ENCODE measurements around the gene TTC39A.
"Not testable (repeated sequence)": the region's sequence is repeated elsewhere in the genome, so short reads cannot be mapped to it uniquely, and the experiment has no call there.

Gene TTC39A

DNA sequence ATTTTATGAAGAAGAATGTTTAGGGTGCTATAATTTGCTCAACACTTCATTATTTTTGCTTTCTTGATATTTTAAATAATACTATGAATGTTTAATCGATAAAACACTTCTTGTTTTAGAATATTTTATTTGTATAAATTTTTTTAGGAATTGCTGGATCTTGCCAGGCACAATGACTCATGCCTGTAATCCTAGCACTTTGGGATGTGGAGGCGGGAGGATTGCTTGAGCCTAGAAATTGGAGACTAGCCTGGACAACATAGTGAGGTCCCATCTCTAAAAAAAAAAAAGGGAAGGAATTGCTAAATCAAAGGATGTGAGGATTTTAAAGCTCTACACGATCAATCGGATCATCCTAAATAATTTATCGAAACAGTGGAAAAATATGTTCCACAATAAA is 76.7 kb downstream of the TTC39A start:
- TF ChIP-seq, protein P1, sequence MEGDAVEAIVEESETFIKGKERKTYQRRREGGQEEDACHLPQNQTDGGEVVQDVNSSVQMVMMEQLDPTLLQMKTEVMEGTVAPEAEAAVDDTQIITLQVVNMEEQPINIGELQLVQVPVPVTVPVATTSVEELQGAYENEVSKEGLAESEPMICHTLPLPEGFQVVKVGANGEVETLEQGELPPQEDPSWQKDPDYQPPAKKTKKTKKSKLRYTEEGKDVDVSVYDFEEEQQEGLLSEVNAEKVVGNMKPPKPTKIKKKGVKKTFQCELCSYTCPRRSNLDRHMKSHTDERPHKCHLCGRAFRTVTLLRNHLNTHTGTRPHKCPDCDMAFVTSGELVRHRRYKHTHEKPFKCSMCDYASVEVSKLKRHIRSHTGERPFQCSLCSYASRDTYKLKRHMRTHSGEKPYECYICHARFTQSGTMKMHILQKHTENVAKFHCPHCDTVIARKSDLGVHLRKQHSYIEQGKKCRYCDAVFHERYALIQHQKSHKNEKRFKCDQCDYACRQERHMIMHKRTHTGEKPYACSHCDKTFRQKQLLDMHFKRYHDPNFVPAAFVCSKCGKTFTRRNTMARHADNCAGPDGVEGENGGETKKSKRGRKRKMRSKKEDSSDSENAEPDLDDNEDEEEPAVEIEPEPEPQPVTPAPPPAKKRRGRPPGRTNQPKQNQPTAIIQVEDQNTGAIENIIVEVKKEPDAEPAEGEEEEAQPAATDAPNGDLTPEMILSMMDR (IDR thresholded peaks at IDR 0.05; ENCODE audit: low read length), result no peak
- Histone ChIP-seq H3K4me3 (ENCODE audit: low read length) (no peak overlapping the region), H3K36me3 (replicated peaks; ENCODE audit: insufficient read depth, low read length) (0 out of 2 replicates have a peak, but pooled peaks cover 3% of the 10 kb centered on the region), H3K9ac (ENCODE audit: low read length) (no peak overlapping the region), H4K20me1 (ENCODE audit: insufficient read depth, low read length) (peaks cover 10% of the 10 kb centered on the region), H3K4me1 (ENCODE audit: low read length) (no peaks in the 10 kb centered on the region), H3K9me3 (replicated peaks; ENCODE audit: insufficient read depth, low read length) (no peaks in the 10 kb centered on the region), H3K27me3 (replicated peaks; ENCODE audit: insufficient read depth, low read length) (no peaks in the 10 kb centered on the region), H3K4me2 (ENCODE audit: low read depth, low read length) (no peak overlapping the region), H3K9me2 (replicated peaks; ENCODE audit: insufficient read depth, low read length) (no peaks in the 10 kb centered on the region), H3F3A (ENCODE audit: insufficient read depth, low read length) (no peaks in the 10 kb centered on the region), H3K27ac (ENCODE audit: low read length) (no peak overlapping the region), H2AFZ (ENCODE audit: low read length) (no peak overlapping the region), H3K79me2 (ENCODE audit: low read length) (peaks cover 89% of the 10 kb centered on the region)
- DNase-seq, result no peak

DNA sequence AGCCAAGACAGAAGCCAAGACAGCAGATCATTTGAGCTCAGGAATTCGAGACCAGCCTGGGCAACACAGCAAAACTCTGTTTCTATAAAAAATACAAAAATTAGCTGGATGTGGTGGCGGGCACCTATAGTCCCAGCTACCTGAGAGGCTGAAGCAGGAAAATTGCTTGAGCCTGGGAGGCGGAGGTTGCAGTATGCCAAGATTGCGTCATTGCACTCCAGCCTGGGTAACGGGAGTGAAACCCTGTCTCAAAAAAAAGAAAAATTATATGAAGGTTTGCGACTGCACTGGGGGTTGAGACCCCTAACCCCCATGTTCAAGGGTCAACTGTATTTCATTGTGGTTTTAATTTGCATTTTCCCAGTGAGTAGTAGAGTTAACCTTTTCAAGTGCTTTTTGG is 78.0 kb downstream of the TTC39A start:
- Histone ChIP-seq H3K27me3 (replicated peaks; ENCODE audit: insufficient read depth, low read length) (no peaks in the 10 kb centered on the region), H4K20me1 (ENCODE audit: insufficient read depth, low read length) (peaks cover 10% of the 10 kb centered on the region), H3K9me2 (replicated peaks; ENCODE audit: insufficient read depth, low read length) (no peaks in the 10 kb centered on the region), H3K4me3 (ENCODE audit: low read length) (no peak overlapping the region), H3K79me2 (ENCODE audit: low read length) (peaks cover 92% of the 10 kb centered on the region), H3K9ac (ENCODE audit: low read length) (no peak overlapping the region), H3K4me2 (ENCODE audit: low read depth, low read length) (no peak overlapping the region), H2AFZ (ENCODE audit: low read length) (no peak overlapping the region), H3K4me1 (ENCODE audit: low read length) (no peaks in the 10 kb centered on the region), H3F3A (ENCODE audit: insufficient read depth, low read length) (no peaks in the 10 kb centered on the region), H3K9me3 (replicated peaks; ENCODE audit: insufficient read depth, low read length) (no peaks in the 10 kb centered on the region), H3K27ac (ENCODE audit: low read length) (no peak overlapping the region), H3K36me3 (replicated peaks; ENCODE audit: insufficient read depth, low read length) (0 out of 2 replicates have a peak, but pooled peaks cover 3% of the 10 kb centered on the region)
- no peak for TF ChIP-seq EZH2phosphoT487 (IDR thresholded peaks at IDR 0.05; ENCODE audit: low read length)
- TF ChIP-seq EZH2 (optimal IDR thresholded peaks at IDR 0.05; ENCODE audit: low read depth, low read length), result no peak
- TF ChIP-seq, protein P1 (IDR thresholded peaks at IDR 0.05; ENCODE audit: low read length), result no peak
- DNase-seq, result no peak

DNA sequence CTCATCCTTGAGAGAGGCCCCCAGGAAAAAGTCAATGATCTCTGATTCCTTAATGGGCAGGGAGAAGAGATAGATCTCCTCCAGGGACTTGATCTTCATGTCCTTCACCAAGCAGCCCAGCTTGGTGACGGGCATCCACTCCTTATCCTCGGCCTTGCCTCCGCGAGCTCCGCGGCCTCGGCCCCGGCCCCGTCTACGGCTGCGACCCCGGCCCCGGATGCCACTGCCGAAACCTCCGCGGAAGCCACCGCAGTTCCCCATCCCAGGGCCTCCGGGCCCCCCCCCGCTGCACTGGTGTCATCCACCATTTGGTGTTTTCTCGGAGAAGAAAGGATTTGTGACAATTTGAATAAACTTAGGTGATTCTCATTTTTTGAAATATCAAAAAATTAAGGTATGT is 79.2 kb downstream of the TTC39A start:
- DNase-seq; H3K4me1 ChIP-seq (ENCODE audit: low read length); H3F3A ChIP-seq (ENCODE audit: insufficient read depth, low read length); H2AFZ ChIP-seq (ENCODE audit: low read length); H3K27ac ChIP-seq (ENCODE audit: low read length); H3K36me3 ChIP-seq (replicated peaks; ENCODE audit: insufficient read depth, low read length); H3K9me3 ChIP-seq (replicated peaks; ENCODE audit: insufficient read depth, low read length); H3K27me3 ChIP-seq (replicated peaks; ENCODE audit: insufficient read depth, low read length); H3K4me2 ChIP-seq (ENCODE audit: low read depth, low read length); H3K9me2 ChIP-seq (replicated peaks; ENCODE audit: insufficient read depth, low read length); H3K4me3 ChIP-seq (ENCODE audit: low read length); H3K9ac ChIP-seq (ENCODE audit: low read length): not testable (repeated sequence)
- Histone ChIP-seq H3K79me2 (ENCODE audit: low read length) (peaks cover 91% of the 10 kb centered on the region), H4K20me1 (ENCODE audit: insufficient read depth, low read length) (peaks cover 10% of the 10 kb centered on the region)

DNA sequence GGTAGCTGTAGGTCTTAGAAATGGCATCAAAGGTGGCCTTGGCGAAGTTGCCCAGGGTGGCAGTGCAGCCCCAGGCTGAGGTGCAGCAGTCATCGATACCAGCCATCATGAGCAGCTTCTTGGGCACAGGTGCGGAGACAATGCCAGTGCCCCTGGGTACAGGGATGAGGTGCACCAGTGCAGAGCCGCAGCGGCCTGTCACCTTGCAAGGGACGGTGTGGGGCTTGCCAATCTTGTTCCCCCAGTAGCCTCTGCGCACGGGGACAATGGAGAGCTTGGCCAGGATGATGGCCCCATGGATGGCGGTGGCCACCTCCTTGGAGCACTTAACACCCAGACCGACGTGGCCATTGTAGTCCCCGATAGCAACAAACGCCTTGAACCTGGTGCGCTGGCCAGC is 79.6 kb downstream of the TTC39A start:
- H3K4me3 ChIP-seq (ENCODE audit: low read length); H3K36me3 ChIP-seq (replicated peaks; ENCODE audit: insufficient read depth, low read length); DNase-seq: not testable (repeated sequence)

More for the DNA sequence above, 79.6 kb downstream of the TTC39A start:
- not testable (repeated sequence) for H3K27ac ChIP-seq (ENCODE audit: low read length); H3K4me2 ChIP-seq (ENCODE audit: low read depth, low read length); H3K4me1 ChIP-seq (ENCODE audit: low read length); H3K9me2 ChIP-seq (replicated peaks; ENCODE audit: insufficient read depth, low read length); H2AFZ ChIP-seq (ENCODE audit: low read length); H3K9me3 ChIP-seq (replicated peaks; ENCODE audit: insufficient read depth, low read length); H3K9ac ChIP-seq (ENCODE audit: low read length); H3F3A ChIP-seq (ENCODE audit: insufficient read depth, low read length); H3K27me3 ChIP-seq (replicated peaks; ENCODE audit: insufficient read depth, low read length)
- Histone ChIP-seq H4K20me1 (ENCODE audit: insufficient read depth, low read length) (peaks cover 10% of the 10 kb centered on the region), H3K79me2 (ENCODE audit: low read length) (peaks cover 91% of the 10 kb centered on the region)

Data from MM.1S (cell line).